Measurements from ENCODE around the gene UGP2. TPM values are rescaled to one million over a fixed set of nuclear protein-coding genes. Genes with fewer than 3 reads are reported as not detected.

Gene UGP2
- total and polyA plus RNA-seq, 10 of the 15 experiments (the other 5 are each of a cell fraction or from before 2014, with no cell fraction given) = 40.8 to 98.3 (median 76.1) TPM

GRCh38 chr2:63882395-63883105 lies 40.9 kb downstream of the UGP2 start (continued):
- TF ChIP-seq E2F4 (IDR thresholded peaks at IDR 0.05; ENCODE audit: low read depth, low read length) (no peak), FOXK2 (IDR thresholded peaks at IDR 0.05) (no peak), ETV6 (conservative IDR thresholded peaks at IDR 0.05 in 1 of 2, IDR thresholded peaks at IDR 0.05 in 1 of 2; ENCODE audit: borderline replicate concordance in 1 of 2, low read depth in 1 of 2) (no peak), BHLHE40 (IDR thresholded peaks at IDR 0.05; ENCODE audit: borderline replicate concordance in 1 of 2, low read depth in 2 of 2, low read length in 1 of 2) (no peak)

GRCh38 chr2:63886445-63886844 lies 44.7 kb downstream of the UGP2 start:
- no TSS peak for BruUV-seq (replicated peaks)
- SMC1A ChIA-PET (ENCODE audit: uncharacterized antibody, unreplicated experiment) = interaction anchor here (1.6 kb wide), 1 partner anchor 233 kb away, joined by 3 read pairs; no protein-coding TSS in a partner anchor
- WGBS (ENCODE audit: insufficient coverage, insufficient replicate concordance, low lambda C conversion rate, missing lambda C conversion rate) = 82% methylated on average over 2 of the region's 2 CpGs
- Histone ChIP-seq H3K79me2 (ENCODE audit: control insufficient read depth, insufficient read depth, low read length) (no peaks in the 10 kb centered on the region), H3K27me3 (replicated peaks in 1 of 2; ENCODE audit: control insufficient read depth in 2 of 2, insufficient read depth in 2 of 2, low read length in 1 of 2) (no peaks in the 10 kb centered on the region), H3K9me3 (replicated peaks; ENCODE audit: control insufficient read depth, insufficient read depth, low read length) (no peaks in the 10 kb centered on the region), H4K20me1 (ENCODE audit: control insufficient read depth, insufficient read depth) (no peaks in the 10 kb centered on the region), H3K4me1 (ENCODE audit: control insufficient read depth, insufficient read depth, low read length) (no peaks in the 10 kb centered on the region), H3K36me3 (ENCODE audit: control insufficient read depth in 2 of 2, insufficient read depth in 2 of 2, low read length in 1 of 2) (peaks cover 9 to 30% of the 10 kb centered on the region in 2 experiments), H3K4me3 (no peak overlapping the region), H3K4me2 (ENCODE audit: control insufficient read depth, insufficient read depth) (no peak overlapping the region), H3K27ac (ENCODE audit: control insufficient read depth, insufficient read depth) (no peak overlapping the region), H2AFZ (ENCODE audit: control insufficient read depth, low read depth, low read length) (no peak overlapping the region), H3K9ac (ENCODE audit: control insufficient read depth, insufficient read depth, low read length) (no peak overlapping the region)
- in situ Hi-C loops (cut with MboI) = no loop called here
- FAIRE-seq = no peak
- DNase-seq (ENCODE audit: low read depth, low spot score) = no peak
- POLR2A ChIA-PET = no interaction called here
- CTCF ChIA-PET = no interaction called here
- intact Hi-C loops (cut with micrococcal nuclease; ENCODE audit: unreplicated experiment) = no loop called here
- RAD21 ChIA-PET (ENCODE audit: unreplicated experiment) = no interaction called here
- no peak for ATAC-seq
- no peak for TF ChIP-seq HCFC1 (IDR thresholded peaks at IDR 0.05; ENCODE audit: low read length)
- TF ChIP-seq EP300 (IDR thresholded peaks at IDR 0.05; ENCODE audit: borderline replicate concordance in 1 of 2, control insufficient read depth in 1 of 2, low read depth in 2 of 2, low read length in 2 of 2) = no peak
- no peak for TF ChIP-seq USF2 (IDR thresholded peaks at IDR 0.05; ENCODE audit: borderline replicate concordance, low read depth, low read length)
- TF ChIP-seq REST (IDR thresholded peaks at IDR 0.05; ENCODE audit: low read depth, low read length) = no peak
- no peak for TF ChIP-seq ZBED1 (IDR thresholded peaks at IDR 0.05; ENCODE audit: borderline replicate concordance)
- TF ChIP-seq BHLHE40 (IDR thresholded peaks at IDR 0.05; ENCODE audit: borderline replicate concordance in 1 of 2, low read depth in 2 of 2, low read length in 1 of 2) = no peak
- no peak for TF ChIP-seq ZNF207 (IDR thresholded peaks at IDR 0.05; ENCODE audit: borderline replicate concordance)
- TF ChIP-seq RELA (IDR thresholded peaks at IDR 0.05; ENCODE audit: borderline replicate concordance, partially characterized antibody) = no peak
- no peak for TF ChIP-seq PAX5 (IDR thresholded peaks at IDR 0.05; ENCODE audit: borderline replicate concordance, low read depth, low read length)
- no peak for TF ChIP-seq IKZF2 (IDR thresholded peaks at IDR 0.05)
- TF ChIP-seq EGR1 (IDR thresholded peaks at IDR 0.05; ENCODE audit: borderline replicate concordance in 1 of 2, low read depth in 2 of 2, low read length in 2 of 2) = no peak
- no peak for TF ChIP-seq CBX3 (IDR thresholded peaks at IDR 0.05; ENCODE audit: borderline replicate concordance, low read depth)
- no peak for TF ChIP-seq MXI1 (IDR thresholded peaks at IDR 0.05; ENCODE audit: low read depth, low read length)
